HG03139 (cell line): ENCODE results near the gene SPTBN2.
A peak's percentile ranks its signal among the peaks of the same experiment; 100 is the strongest.
"Not testable (repeated sequence)": the region's sequence is repeated elsewhere in the genome, so short reads cannot be mapped to it uniquely, and the experiment has no call there.

Experiments
- ATAC-seq: cut with Tn5 transposase; IDR thresholded peaks from one replicate; pipeline ENCODE4 v1.9.1; 2021; ENCODE audit not compliant: unreplicated experiment

SPTBN2 gene

GRCh38 chr11:66643745-66644437 lies 85.1 kb downstream of the SPTBN2 start:
- ATAC-seq = no peak

GRCh38 chr11:66641834-66642233 lies 87.2 kb downstream of the SPTBN2 start:
- no peak for ATAC-seq

GRCh38 chr11:66639814-66640340 lies 89.1 kb downstream of the SPTBN2 start:
- not testable (repeated sequence) for ATAC-seq

GRCh38 chr11:66639066-66639813 lies 89.8 kb downstream of the SPTBN2 start:
- ATAC-seq = no peak

- peak; percentile 91 for ATAC-seq
These were observed 90.6 kb downstream of the SPTBN2 start, which contains the start of gene RBM4 for GRCh38 chr11:66638177-66639065. TSS of gene RBM4 (plus strand) at chr11:66638703. CDS start at chr11:66639712, 1,009 bp downstream.

GRCh38 chr11:66637557-66638176 lies 91.3 kb downstream of the SPTBN2 start:
- no peak for ATAC-seq

GRCh38 chr11:66636411-66636810 lies 92.6 kb downstream of the SPTBN2 start:
- ATAC-seq = no peak
